K562 (cell line): Measurements from ENCODE around the gene MFAP3. TPM values are rescaled to one million over a fixed set of nuclear protein-coding genes. Genes with fewer than 3 reads are reported as not detected.
A peak's percentile ranks its signal among the peaks of the same experiment; 100 is the strongest.

Source experiments
- ATAC-seq: fragments of 200-7000 bp; cut with Tn5 transposase; 3 replicates; pipeline ENCODE4 v1.9.1; 2020; ENCODE audit warnings: moderate library complexity
- BruUV-seq: library from RNA; stranded (reverse); fragments of 400-500 nt; replicated peaks from 2 replicates; lab custom pipeline; 2021; lab: Mats Ljungman, UMichigan
- CTCF ChIA-PET: fragments of 300-600 bp; formaldehyde crosslinking; extraction: SDS; loops from one replicate; lab custom pipeline; 2021; ENCODE audit warnings: low intra/inter-chr PET ratio; lab: Yijun Ruan, JAX
- POLR2A ChIA-PET: fragments of 300-600, 350-650 bp; sonication (Branson Sonifier 250); formaldehyde crosslinking; extraction: SDS; loops from one replicate; lab custom pipeline; 2021; ENCODE audit warnings: antibody characterized with exemption, inconsistent platforms; lab: Yijun Ruan, JAX
- DNase-seq, 4 experiments: peaks; one replicate each; pipeline versions ENCODE4 v3.0.0 to v3.0.0-alpha.2; 2011 to 2018; ENCODE audit warnings: low spot score in 3 of 4, mixed read lengths in 3 of 4; ENCODE audit errors: extremely low read depth in 1 of 4
- FAIRE-seq: peaks from 2 replicates; lab custom pipeline; 2011; peaks lifted over from hg19 to GRCh38; lab: Jason Lieb, UNC
- H2AFZ ChIP-seq: 2 replicates; pipeline ENCODE4 v1.6.0; 2011; ENCODE audit warnings: low read depth, low read length, control low read depth, inconsistent platforms
- H3K27ac ChIP-seq: fragments of 200-600 bp; 3 replicates; pipeline ENCODE4 v1.8.0; 2011; ENCODE audit warnings: low read depth, mild to moderate bottlenecking, control low read depth, inconsistent platforms, low read length, moderate library complexity, mixed read lengths; ENCODE audit errors: extremely low read depth
- H3K27me3 ChIP-seq, 2 experiments: fragments of 300-600 bp in 1 of 2; 2 replicates in 1 of 2; 3 replicates in 1 of 2; pipeline versions ENCODE4 v1.6.0 to v1.8.0; 2011; ENCODE audit warnings: inconsistent platforms in 2 of 2, low read length in 2 of 2, mild to moderate bottlenecking in 1 of 2, mixed read lengths in 1 of 2, moderate library complexity in 1 of 2; ENCODE audit not compliant: control insufficient read depth in 2 of 2, insufficient read depth in 2 of 2
- H3K36me3 ChIP-seq: fragments of 300-600 bp; 3 replicates; pipeline ENCODE4 v1.8.0; 2011; ENCODE audit warnings: mild to moderate bottlenecking, low read length, inconsistent platforms; ENCODE audit not compliant: control insufficient read depth, insufficient read depth
- H3K4me1 ChIP-seq, 2 experiments: fragments of 200-600 bp in 1 of 2; replicated peaks in 1 of 2; 2 replicates in 1 of 2; 3 replicates in 1 of 2; pipeline versions ENCODE4 v1.5.1 to v1.8.0; 2011; ENCODE audit warnings: inconsistent platforms in 2 of 2, low read length in 2 of 2, mild to moderate bottlenecking in 1 of 2, mixed read lengths in 1 of 2, moderate library complexity in 1 of 2; ENCODE audit not compliant: control insufficient read depth in 2 of 2, insufficient read depth in 2 of 2
- H3K4me2 ChIP-seq: 2 replicates; pipeline ENCODE4 v1.6.1; 2011; ENCODE audit warnings: low read length, control low read depth, inconsistent platforms, mixed read lengths; ENCODE audit not compliant: insufficient read depth
- H3K4me3 ChIP-seq: fragments of 200-600 bp; sonication (generic), shearing (Covaris generic); 2 replicates; pipeline ENCODE4 v1.5.1; 2016; ENCODE audit warnings: control low read depth, inconsistent platforms
- H3K79me2 ChIP-seq: fragments of 200-600 bp; 3 replicates; pipeline ENCODE4 v1.8.0; 2011; ENCODE audit warnings: low read length, inconsistent platforms; ENCODE audit not compliant: control insufficient read depth, insufficient read depth
- H3K9ac ChIP-seq, 2 experiments: 2 replicates each; pipeline versions ENCODE4 v1.6.0 to v1.6.1; 2011; ENCODE audit warnings: low read depth in 2 of 2, low read length in 2 of 2, control low read depth in 1 of 2, inconsistent platforms in 1 of 2, mild to moderate bottlenecking in 1 of 2, mixed read lengths in 1 of 2; ENCODE audit not compliant: insufficient read depth in 1 of 2
- H3K9me1 ChIP-seq: one replicate; pipeline ENCODE4 v1.6.0; 2011; ENCODE audit warnings: inconsistent platforms, mild to moderate bottlenecking, low read length, moderate library complexity; ENCODE audit not compliant: control insufficient read depth, insufficient read depth
- H3K9me3 ChIP-seq: replicated peaks from 2 replicates; pipeline ENCODE4 v1.5.1; 2011; ENCODE audit warnings: low read depth, low read length, inconsistent platforms; ENCODE audit not compliant: control insufficient read depth, insufficient read depth
- H4K20me1 ChIP-seq: replicated peaks from 2 replicates; pipeline ENCODE4 v1.6.1; 2011; ENCODE audit warnings: low read length, inconsistent platforms, mixed read lengths; ENCODE audit not compliant: control insufficient read depth, insufficient read depth
- SMARCE1 ChIP-seq: fragments of 450-650 bp; IDR thresholded peaks from 2 replicates; pipeline ENCODE4 v1.7.1; 2016; ENCODE audit warnings: mild to moderate bottlenecking
- TBL1XR1 ChIP-seq, 2 experiments: IDR thresholded peaks; 2 replicates each; pipeline ENCODE4 v1.6.1; 2012; ENCODE audit warnings: improper control_type of control experiment in 2 of 2, low read length in 2 of 2, mild to moderate bottlenecking in 1 of 2
- TGIF2 ChIP-seq: sonication (generic); formaldehyde crosslinking; IDR thresholded peaks from 2 replicates; pipeline ENCODE4 v1.8.1; 2022; ENCODE audit warnings: mild to moderate bottlenecking, missing genetic modification reagents, moderate library complexity
- XRCC5 ChIP-seq: fragments of 200-400 bp; formaldehyde crosslinking; IDR thresholded peaks from 2 replicates; pipeline ENCODE4 v1.6.1; 2017; ENCODE audit warnings: low read depth, mild to moderate bottlenecking, low read length
- ZNF232 ChIP-seq: sonication (generic); formaldehyde crosslinking; IDR thresholded peaks from 2 replicates; pipeline ENCODE4 v1.8.0; 2022; ENCODE audit warnings: mild to moderate bottlenecking, missing genetic modification reagents
- ZNF766 ChIP-seq: fragments of 200-800 bp; sonication (Bioruptor generic); conservative IDR thresholded peaks from 2 replicates; pipeline ENCODE4 v1.6.1; 2016; ENCODE audit warnings: missing genetic modification characterization, missing compliant biosample characterization
- ZNF830 ChIP-seq: fragments of 250-450 bp; sonication (Bioruptor Pico); IDR thresholded peaks from 2 replicates; pipeline ENCODE4 v1.5.0; 2021; ENCODE audit warnings: mild to moderate bottlenecking
- WGBS: fragments of 100-300 bp; shearing (Covaris generic); methylation state at CpG from one replicate; pipeline ENCODE4 v1.1.6; 2016; ENCODE audit warnings: low coverage, mixed read lengths; ENCODE audit not compliant: insufficient coverage; ENCODE audit errors: missing lambda C conversion rate; 5-methylcytosine and 5-hydroxymethylcytosine counted together
- in situ Hi-C: fragments of 300-500 bp; cut with MboI; formaldehyde crosslinking; loops from 4 replicates; pipeline ENCODE4 v1.15.0; 2018; ENCODE audit warnings: inconsistent platforms, mixed read lengths
- intact Hi-C: fragments of 100-400 bp; cut with micrococcal nuclease; formaldehyde crosslinking; loops from 2 replicates; pipeline ENCODE4 v1.14.2; 2022
- polyA plus RNA-seq, 8 experiments: library from polyadenylated mRNA; depleted of rRNA in 4 of 8; stranded (reverse) in 5 of 8; unstranded in 3 of 8; fragments of >200 nt; fragmentation: Nextera tagmentation in 2 of 8; fragmentation: Illumina TruSeq in 1 of 8; extraction: Ambion mirVana in 2 of 8; extraction: Trizol in 1 of 8; gene quantifications; 2 replicates each; pipeline versions ENCODE4 v1.2.1 to v1.2.3, GENCODE V29; 2011 to 2014; ENCODE audit warnings: inconsistent platforms in 1 of 8, missing spikeins in 1 of 8
- total RNA-seq, 7 experiments: library from RNA; depleted of rRNA in 6 of 7; stranded (reverse); fragments of >200 nt in 6 of 7; fragmentation: Illumina TruSeq in 2 of 7; extraction: Trizol in 2 of 7; gene quantifications; 2 replicates each; pipeline versions ENCODE4 v1.2.1 to v1.2.3, GENCODE V29; 2011 to 2021; ENCODE audit warnings: low replicate concordance in 1 of 7
- TF ChIP-seq, protein P1 (sequence below): fragments of 250-450 bp; sonication (Bioruptor Pico); IDR thresholded peaks from 2 replicates; pipeline ENCODE4 v1.4.0; 2020

Gene MFAP3
- total and polyA plus RNA-seq, 9 of the 15 experiments (the other 6 are each of a cell fraction or from before 2014, with no cell fraction given) = 9.5 to 39.1 (median 20.7) TPM

DNA sequence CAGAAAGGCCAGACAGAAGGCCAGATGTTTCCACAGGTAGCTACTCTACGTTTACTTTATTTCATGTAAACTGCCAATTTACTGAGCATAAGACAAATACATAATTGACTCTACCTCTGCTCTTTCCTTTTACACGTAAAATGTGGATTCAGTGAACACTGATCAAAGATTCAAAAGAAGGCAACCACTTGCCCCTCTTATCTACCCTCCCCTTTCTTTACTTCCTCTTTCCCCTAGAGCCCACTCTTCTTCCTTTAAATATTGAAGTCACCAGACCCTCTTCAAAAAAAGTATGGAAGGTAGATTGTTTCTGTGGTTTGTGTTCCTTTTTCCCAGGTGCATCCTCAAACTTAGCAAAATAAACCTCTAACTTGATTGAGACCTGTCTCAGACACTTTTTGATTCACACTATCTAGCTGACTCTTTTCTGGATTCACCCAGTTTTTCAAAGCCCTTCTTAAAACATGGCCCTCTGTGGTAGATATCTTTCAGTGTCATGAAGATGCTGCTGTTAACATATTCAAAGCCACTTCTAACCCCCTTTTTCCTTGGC lies 6.8 kb upstream of the MFAP3 start:
- DNase-seq (no peak), ATAC-seq (peak; percentile 51; the same call in 2 of the 3 replicates), FAIRE-seq (peak; percentile 55)
- in situ Hi-C loops (no loop called here), intact Hi-C loops (no loop called here)
- Histone ChIP-seq H3K9me3 (no peaks in the 10 kb centered on the region), H2AFZ (no peak overlapping the region), H3K4me1 (peaks cover 0 to 10% of the 10 kb centered on the region in 2 experiments; a peak in 3 of 5 replicates), H3K27ac (no peak overlapping the region), H3K4me3 (no peak overlapping the region), H3K36me3 (peaks cover 6% of the 10 kb centered on the region; the same call in 1 of the 3 replicates), H3K4me2 (no peak overlapping the region; the same call in 1 of the 2 replicates), H4K20me1 (no peaks in the 10 kb centered on the region), H3K79me2 (peaks cover 6% of the 10 kb centered on the region), H3K9ac (no peak overlapping the region), H3K9me1 (no peaks in the 10 kb centered on the region), H3K27me3 (no peaks in the 10 kb centered on the region)
- POLR2A ChIA-PET = interaction anchor here (0.8 to 1.4 kb wide), 2 partner anchors 10 to 26 kb away, joined by 3 read pairs; no protein-coding TSS in a partner anchor
- CTCF ChIA-PET = no interaction called here
- 13% methylated on average over 2 of the region's 2 CpGs for WGBS
- TF ChIP-seq XRCC5 (no peak), ZNF232 (peak; percentile 80; the same call in 1 of the 2 replicates), ZNF766 (CRISPR knock-in tag) (peak; percentile 95), SMARCE1 (peak; percentile 30; the same call in 1 of the 2 replicates)
- no TSS peak for BruUV-seq

DNA sequence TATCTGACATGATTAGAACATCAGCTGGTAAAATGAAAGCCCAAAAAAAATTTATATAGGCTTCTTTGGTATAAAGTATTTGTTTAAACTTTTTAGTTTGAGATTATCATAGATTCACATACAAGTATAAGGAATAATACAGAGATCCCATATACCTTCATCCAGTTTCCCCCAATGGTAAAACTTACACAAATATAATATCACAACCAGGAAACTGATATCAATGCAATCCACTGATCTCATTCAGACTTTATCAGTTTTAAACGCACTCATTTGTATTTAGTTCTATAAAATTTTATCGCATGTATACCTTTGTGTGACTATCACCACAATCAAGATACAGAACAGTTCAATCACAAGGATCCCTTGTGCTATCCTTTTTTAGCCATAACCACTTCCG lies 3.8 kb upstream of the MFAP3 start:
- Histone ChIP-seq H3K4me3 (no peak overlapping the region), H4K20me1 (no peaks in the 10 kb centered on the region), H3K9ac (no peak overlapping the region), H3K9me1 (no peaks in the 10 kb centered on the region), H3K4me2 (no peak overlapping the region), H3K27ac (no peak overlapping the region)
- 84% methylated on average over 3 of the region's 3 CpGs for WGBS
- CTCF ChIA-PET = no interaction called here
- FAIRE-seq = no peak
- BruUV-seq = no TSS peak
- ATAC-seq = no peak
- no peak for DNase-seq
- no peak for TF ChIP-seq ZNF830 (CRISPR knock-in tag)
- no peak for TF ChIP-seq TGIF2
- TF ChIP-seq TBL1XR1 (IDR thresholded peaks at IDR 0.05; ENCODE audit: low read length in 2 of 2) = no peak
- TF ChIP-seq, protein P1, sequence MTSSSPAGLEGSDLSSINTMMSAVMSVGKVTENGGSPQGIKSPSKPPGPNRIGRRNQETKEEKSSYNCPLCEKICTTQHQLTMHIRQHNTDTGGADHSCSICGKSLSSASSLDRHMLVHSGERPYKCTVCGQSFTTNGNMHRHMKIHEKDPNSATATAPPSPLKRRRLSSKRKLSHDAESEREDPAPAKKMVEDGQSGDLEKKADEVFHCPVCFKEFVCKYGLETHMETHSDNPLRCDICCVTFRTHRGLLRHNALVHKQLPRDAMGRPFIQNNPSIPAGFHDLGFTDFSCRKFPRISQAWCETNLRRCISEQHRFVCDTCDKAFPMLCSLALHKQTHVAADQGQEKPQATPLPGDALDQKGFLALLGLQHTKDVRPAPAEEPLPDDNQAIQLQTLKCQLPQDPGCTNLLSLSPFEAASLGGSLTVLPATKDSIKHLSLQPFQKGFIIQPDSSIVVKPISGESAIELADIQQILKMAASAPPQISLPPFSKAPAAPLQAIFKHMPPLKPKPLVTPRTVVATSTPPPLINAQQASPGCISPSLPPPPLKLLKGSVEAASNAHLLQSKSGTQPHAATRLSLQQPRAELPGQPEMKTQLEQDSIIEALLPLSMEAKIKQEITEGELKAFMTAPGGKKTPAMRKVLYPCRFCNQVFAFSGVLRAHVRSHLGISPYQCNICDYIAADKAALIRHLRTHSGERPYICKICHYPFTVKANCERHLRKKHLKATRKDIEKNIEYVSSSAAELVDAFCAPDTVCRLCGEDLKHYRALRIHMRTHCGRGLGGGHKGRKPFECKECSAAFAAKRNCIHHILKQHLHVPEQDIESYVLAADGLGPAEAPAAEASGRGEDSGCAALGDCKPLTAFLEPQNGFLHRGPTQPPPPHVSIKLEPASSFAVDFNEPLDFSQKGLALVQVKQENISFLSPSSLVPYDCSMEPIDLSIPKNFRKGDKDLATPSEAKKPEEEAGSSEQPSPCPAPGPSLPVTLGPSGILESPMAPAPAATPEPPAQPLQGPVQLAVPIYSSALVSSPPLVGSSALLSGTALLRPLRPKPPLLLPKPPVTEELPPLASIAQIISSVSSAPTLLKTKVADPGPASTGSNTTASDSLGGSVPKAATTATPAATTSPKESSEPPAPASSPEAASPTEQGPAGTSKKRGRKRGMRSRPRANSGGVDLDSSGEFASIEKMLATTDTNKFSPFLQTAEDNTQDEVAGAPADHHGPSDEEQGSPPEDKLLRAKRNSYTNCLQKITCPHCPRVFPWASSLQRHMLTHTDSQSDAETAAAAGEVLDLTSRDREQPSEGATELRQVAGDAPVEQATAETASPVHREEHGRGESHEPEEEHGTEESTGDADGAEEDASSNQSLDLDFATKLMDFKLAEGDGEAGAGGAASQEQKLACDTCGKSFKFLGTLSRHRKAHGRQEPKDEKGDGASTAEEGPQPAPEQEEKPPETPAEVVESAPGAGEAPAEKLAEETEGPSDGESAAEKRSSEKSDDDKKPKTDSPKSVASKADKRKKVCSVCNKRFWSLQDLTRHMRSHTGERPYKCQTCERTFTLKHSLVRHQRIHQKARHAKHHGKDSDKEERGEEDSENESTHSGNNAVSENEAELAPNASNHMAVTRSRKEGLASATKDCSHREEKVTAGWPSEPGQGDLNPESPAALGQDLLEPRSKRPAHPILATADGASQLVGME (CRISPR knock-in tag) = no peak
- TF ChIP-seq, all 486 proteins: peak for 0
- Histone ChIP-seq H3K36me3 (no peaks in the 10 kb centered on the region), H3K4me1 (peaks cover 0 to 10% of the 10 kb centered on the region in 2 experiments; a peak in 3 of 5 replicates), H3K79me2 (peaks cover 35% of the 10 kb centered on the region), H3K27me3 (no peaks in the 10 kb centered on the region), H2AFZ (no peak overlapping the region), H3K9me3 (no peaks in the 10 kb centered on the region)
- POLR2A ChIA-PET = no interaction called here
- intact Hi-C loops = no loop called here
- in situ Hi-C loops = no loop called here
